Natural killer cell (primary cell): Measurements from ENCODE around the gene NIPAL1. TPM values are rescaled to one million over a fixed set of nuclear protein-coding genes. Genes with fewer than 3 reads are reported as not detected.

ENCODE experiments used
- ATAC-seq, 3 donors: fragments of 150-1000 bp in 2 of 3; fragments of 200-7000 bp in 1 of 3; cut with Tn5 transposase; 1 replicate in 1 of 3; 2 replicates in 2 of 3; pipeline ENCODE4 v1.10.0; 2021; ENCODE audit warnings: mild to moderate bottlenecking in 2 of 3, moderate library complexity in 2 of 3
- DNase-seq, 2 donors: peaks; one replicate each; pipeline versions ENCODE4 v3.0.0 to v3.0.0-alpha.2; 2013 to 2021; ENCODE audit warnings: mixed read lengths in 1 of 2
- H3K27ac ChIP-seq: one replicate; pipeline ENCODE4 v1.5.1; 2013; ENCODE audit warnings: mild to moderate bottlenecking, low read length
- H3K27me3 ChIP-seq: one replicate; pipeline ENCODE4 v1.6.1; 2013; ENCODE audit warnings: low read length; ENCODE audit not compliant: control insufficient read depth, insufficient read depth
- H3K36me3 ChIP-seq: one replicate; pipeline ENCODE4 v1.6.1; 2013; ENCODE audit warnings: low read length; ENCODE audit not compliant: control insufficient read depth, insufficient read depth
- H3K4me1 ChIP-seq: one replicate; pipeline ENCODE4 v1.6.1; 2013; ENCODE audit warnings: low read length; ENCODE audit not compliant: control insufficient read depth, insufficient read depth
- H3K4me3 ChIP-seq: one replicate; pipeline ENCODE4 v1.5.1; 2013; ENCODE audit warnings: low read length
- H3K9me3 ChIP-seq: one replicate; pipeline ENCODE4 v1.6.1; 2013; ENCODE audit warnings: low read length; ENCODE audit not compliant: control insufficient read depth, insufficient read depth
- H3K27ac Mint-ChIP-seq, 2 donors: one replicate each; pipeline ENCODE4 v1.8.0; 2022; ENCODE audit warnings: mild to moderate bottlenecking in 2 of 2, mixed read lengths in 2 of 2, moderate library complexity in 1 of 2
- H3K27me3 Mint-ChIP-seq, 2 donors: one replicate each; pipeline ENCODE4 v1.8.0; 2022; ENCODE audit warnings: low read depth in 2 of 2, mixed read lengths in 2 of 2
- H3K36me3 Mint-ChIP-seq: one replicate; pipeline ENCODE4 v1.8.0; 2022; ENCODE audit warnings: mixed read lengths
- H3K4me1 Mint-ChIP-seq, 2 donors: one replicate each; pipeline ENCODE4 v1.8.0; 2022; ENCODE audit warnings: mixed read lengths in 2 of 2
- H3K4me3 Mint-ChIP-seq: one replicate; pipeline ENCODE4 v1.8.0; 2022; ENCODE audit warnings: mild to moderate bottlenecking, moderate library complexity, mixed read lengths
- H3K9me3 Mint-ChIP-seq, 2 donors: one replicate each; pipeline ENCODE4 v1.8.0; 2022; ENCODE audit warnings: mixed read lengths in 2 of 2
- WGBS: methylation state at CpG from one replicate; pipeline ENCODE4 v1.1.7; 2013; ENCODE audit warnings: missing lambda C conversion rate; ENCODE audit not compliant: insufficient coverage; 5-methylcytosine and 5-hydroxymethylcytosine counted together
- intact Hi-C: fragments of 100-400 bp; cut with micrococcal nuclease; formaldehyde crosslinking; loops from one replicate; pipeline ENCODE4 v1.14.2; 2022
- total RNA-seq, 4 donors: library from RNA; stranded (reverse); fragments of 120-200 nt in 1 of 4; gene quantifications; one replicate each; pipeline versions ENCODE4 v1.2.3 to v1.2.4, GENCODE V29; 2013 to 2022
- TF ChIP-seq, protein P1 (sequence below): fragments of 200-600 bp; IDR thresholded peaks from one replicate; pipeline ENCODE4 v1.8.0; 2022; ENCODE audit warnings: antibody characterized with exemption

The NIPAL1 gene
- total RNA-seq, 3 donors from 2014 or later (not counting 1 experiment from before 2014, with no cell fraction given) = 1.4 TPM; not detected in 2

DNA sequence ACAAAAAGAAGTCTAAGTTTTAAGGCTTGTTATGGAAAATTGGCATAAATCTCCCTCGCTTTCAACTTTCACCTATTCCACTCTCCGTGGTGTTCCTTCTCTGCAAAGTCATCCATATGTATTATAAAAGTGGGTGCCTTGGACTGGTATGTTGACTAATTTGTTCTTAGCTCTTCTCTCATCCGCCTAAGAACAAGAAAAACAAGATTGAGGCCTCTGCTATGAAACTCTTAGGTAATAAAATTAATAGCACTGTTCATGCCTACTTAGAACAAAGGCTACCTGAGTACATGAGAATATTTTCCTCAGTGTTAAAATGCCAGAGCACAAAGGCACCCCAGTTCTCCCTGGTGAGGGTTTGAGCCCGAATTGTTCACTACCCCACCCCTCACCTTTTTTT is 1.4 kb upstream of the NIPAL1 start:
- Histone ChIP-seq H3K27ac (no peak overlapping the region), H3K27me3 (peaks cover 12% of the 10 kb centered on the region), H3K9me3 (no peaks in the 10 kb centered on the region), H3K36me3 (no peaks in the 10 kb centered on the region), H3K4me3 (no peak overlapping the region), H3K4me1 (peaks cover 20% of the 10 kb centered on the region)
- no peak overlapping the region for H3K4me3 Mint-ChIP-seq
- H3K27me3 Mint-ChIP-seq = peaks cover 31 to 33% of the 10 kb centered on the region in 2 donors
- H3K27ac Mint-ChIP-seq = no peak overlapping the region
- no peaks in the 10 kb centered on the region for H3K36me3 Mint-ChIP-seq
- peaks cover 6 to 21% of the 10 kb centered on the region in 2 donors for H3K4me1 Mint-ChIP-seq
- no peaks in the 10 kb centered on the region for H3K9me3 Mint-ChIP-seq
- TF ChIP-seq, protein P1, sequence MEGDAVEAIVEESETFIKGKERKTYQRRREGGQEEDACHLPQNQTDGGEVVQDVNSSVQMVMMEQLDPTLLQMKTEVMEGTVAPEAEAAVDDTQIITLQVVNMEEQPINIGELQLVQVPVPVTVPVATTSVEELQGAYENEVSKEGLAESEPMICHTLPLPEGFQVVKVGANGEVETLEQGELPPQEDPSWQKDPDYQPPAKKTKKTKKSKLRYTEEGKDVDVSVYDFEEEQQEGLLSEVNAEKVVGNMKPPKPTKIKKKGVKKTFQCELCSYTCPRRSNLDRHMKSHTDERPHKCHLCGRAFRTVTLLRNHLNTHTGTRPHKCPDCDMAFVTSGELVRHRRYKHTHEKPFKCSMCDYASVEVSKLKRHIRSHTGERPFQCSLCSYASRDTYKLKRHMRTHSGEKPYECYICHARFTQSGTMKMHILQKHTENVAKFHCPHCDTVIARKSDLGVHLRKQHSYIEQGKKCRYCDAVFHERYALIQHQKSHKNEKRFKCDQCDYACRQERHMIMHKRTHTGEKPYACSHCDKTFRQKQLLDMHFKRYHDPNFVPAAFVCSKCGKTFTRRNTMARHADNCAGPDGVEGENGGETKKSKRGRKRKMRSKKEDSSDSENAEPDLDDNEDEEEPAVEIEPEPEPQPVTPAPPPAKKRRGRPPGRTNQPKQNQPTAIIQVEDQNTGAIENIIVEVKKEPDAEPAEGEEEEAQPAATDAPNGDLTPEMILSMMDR = no peak
- intact Hi-C loops = no loop called here
- ATAC-seq = no peak
- no peak for DNase-seq
- 91% methylated on average over 2 of the region's 4 CpGs for WGBS

DNA sequence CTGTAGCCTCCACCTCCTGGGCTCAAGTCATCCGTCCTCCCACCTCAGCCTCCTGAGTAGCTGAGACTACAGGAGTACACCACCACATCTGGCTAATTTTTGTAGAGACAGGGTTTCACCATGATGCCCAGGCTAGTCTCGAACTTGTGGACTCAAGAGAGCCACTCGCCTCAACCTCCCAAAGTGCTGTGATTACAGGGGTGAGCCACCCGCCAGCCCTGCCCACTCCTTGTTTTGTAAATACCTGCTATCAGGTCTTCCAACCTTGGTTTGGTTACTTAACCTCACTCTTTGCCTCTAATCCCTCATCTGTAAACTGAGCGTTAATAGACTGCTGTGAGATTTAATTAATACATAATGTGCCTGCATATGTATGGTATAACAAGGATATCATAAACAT is 894 bp upstream of the NIPAL1 start:
- H3K27me3 Mint-ChIP-seq = peaks cover 31% of the 10 kb centered on the region in 2 donors
- peak overlapping the region; percentile 60 for H3K4me3 ChIP-seq

DNA sequence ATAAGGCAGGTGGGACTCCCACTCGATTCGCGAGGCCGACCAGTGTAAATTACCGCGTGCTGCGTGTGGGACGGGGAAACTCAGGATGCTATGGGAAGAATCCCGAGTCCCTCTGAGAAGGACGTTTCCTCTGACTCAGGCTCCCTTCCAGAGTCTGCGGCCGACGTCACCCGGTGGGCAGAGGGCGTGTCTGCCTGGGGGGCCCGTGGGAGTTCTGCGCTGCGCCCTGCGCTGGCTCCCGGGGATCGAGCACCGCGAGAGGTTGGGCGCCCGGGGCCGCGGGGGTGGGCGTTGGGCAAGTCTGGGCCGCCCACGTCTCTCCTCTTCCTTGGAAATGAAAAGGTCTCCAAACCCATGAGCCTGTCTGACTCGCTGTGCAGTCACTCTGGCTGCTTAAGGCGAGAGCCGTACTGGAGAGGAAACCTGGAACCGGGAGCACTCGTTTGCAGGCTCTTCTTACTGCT is 568 bp downstream of the NIPAL1 start:
- TF ChIP-seq, protein P1 = no peak
- Histone ChIP-seq H3K27ac (no peak overlapping the region), H3K4me1 (peaks cover 20% of the 10 kb centered on the region), H3K4me3 (peak overlapping the region; percentile 60), H3K27me3 (peaks cover 12% of the 10 kb centered on the region), H3K36me3 (no peaks in the 10 kb centered on the region), H3K9me3 (no peaks in the 10 kb centered on the region)
- peaks cover 29 to 35% of the 10 kb centered on the region in 2 donors for H3K27me3 Mint-ChIP-seq
- H3K4me3 Mint-ChIP-seq = peak overlapping the region; percentile 87
- intact Hi-C loops = no loop called here
- H3K4me1 Mint-ChIP-seq = peaks cover 6 to 21% of the 10 kb centered on the region in 2 donors
- H3K27ac Mint-ChIP-seq = no peak overlapping the region
- peak; percentile 7 to 19 (median 18) for ATAC-seq
- H3K9me3 Mint-ChIP-seq = no peaks in the 10 kb centered on the region
- peak; percentile 20 to 33 for DNase-seq
- WGBS = 3% methylated on average over 35 of the region's 35 CpGs
- H3K36me3 Mint-ChIP-seq = no peaks in the 10 kb centered on the region

More for the DNA sequence above, 894 bp upstream of the NIPAL1 start:
- Mint-ChIP-seq H3K27ac (peak overlapping the region in 1 of 2 donors; percentile 22), H3K9me3 (no peaks in the 10 kb centered on the region), H3K36me3 (no peaks in the 10 kb centered on the region), H3K4me3 (peak overlapping the region; percentile 87), H3K4me1 (peaks cover 6 to 21% of the 10 kb centered on the region in 2 donors)
- Histone ChIP-seq H3K9me3 (no peaks in the 10 kb centered on the region), H3K27me3 (peaks cover 12% of the 10 kb centered on the region), H3K36me3 (no peaks in the 10 kb centered on the region), H3K27ac (no peak overlapping the region), H3K4me1 (peaks cover 20% of the 10 kb centered on the region)
- 94% methylated on average over 4 of the region's 5 CpGs for WGBS
- no peak for ATAC-seq
- TF ChIP-seq, protein P1 = no peak
- intact Hi-C loops = no loop called here
- DNase-seq = no peak

DNA sequence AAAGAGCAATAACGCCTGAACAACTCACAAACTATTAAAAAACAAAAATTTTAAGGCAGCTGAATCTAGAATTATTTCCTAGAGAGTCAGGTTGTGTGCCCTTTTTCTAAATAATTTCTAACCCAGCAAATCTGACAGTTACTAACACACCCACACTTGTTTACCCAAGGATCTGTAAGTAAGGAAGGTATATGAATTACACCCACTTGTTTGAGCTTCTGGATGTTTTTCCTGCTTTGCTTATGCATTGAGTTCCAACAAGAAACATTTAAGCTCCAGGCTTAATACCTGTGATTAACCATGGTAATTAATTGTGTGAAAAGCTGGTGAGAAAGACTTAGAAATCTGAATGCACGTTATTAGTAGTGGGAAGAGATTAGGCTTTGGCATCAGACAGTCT is 1.5 kb downstream of the NIPAL1 start:
- Mint-ChIP-seq H3K9me3 (no peaks in the 10 kb centered on the region), H3K27ac (no peak overlapping the region), H3K36me3 (no peaks in the 10 kb centered on the region), H3K4me1 (peaks cover 6 to 21% of the 10 kb centered on the region in 2 donors), H3K27me3 (peaks cover 29 to 33% of the 10 kb centered on the region in 2 donors), H3K4me3 (peak overlapping the region; percentile 21)
- Histone ChIP-seq H3K4me1 (peaks cover 20% of the 10 kb centered on the region), H3K36me3 (no peaks in the 10 kb centered on the region), H3K27ac (no peak overlapping the region), H3K9me3 (no peaks in the 10 kb centered on the region), H3K4me3 (no peak overlapping the region), H3K27me3 (peaks cover 12% of the 10 kb centered on the region)
- 97% methylated on average over 2 of the region's 2 CpGs for WGBS
- DNase-seq (no peak), ATAC-seq (no peak)
- TF ChIP-seq, protein P1 = no peak
- intact Hi-C loops = no loop called here
